Parathyroid adenoma (tissue), 2 donors: ENCODE data around the gene MRPL36.

ENCODE experiments used
- H2AFZ ChIP-seq: fragments of 300-600 bp; sonication (generic); one replicate; pipeline ENCODE4 v1.7.0; 2017; ENCODE audit warnings: antibody characterized with exemption, mild to moderate bottlenecking
- H3K27ac ChIP-seq: fragments of 300-600 bp; sonication (generic); one replicate; pipeline ENCODE4 v1.7.0; 2017
- H3K27me3 ChIP-seq: fragments of 300-600 bp; sonication (generic); one replicate; pipeline ENCODE4 v1.7.0; 2017; ENCODE audit warnings: low read length; ENCODE audit not compliant: control insufficient read depth, insufficient read depth
- H3K36me3 ChIP-seq: fragments of 300-600 bp; sonication (generic); one replicate; pipeline ENCODE4 v1.7.0; 2017; ENCODE audit warnings: low read length; ENCODE audit not compliant: control insufficient read depth, insufficient read depth
- H3K4me1 ChIP-seq: fragments of 300-600 bp; sonication (generic); one replicate; pipeline ENCODE4 v1.7.0; 2017; ENCODE audit warnings: control low read depth
- H3K4me2 ChIP-seq: fragments of 300-600 bp; sonication (generic); one replicate; pipeline ENCODE4 v1.7.0; 2017; ENCODE audit warnings: low read length
- H3K4me3 ChIP-seq: fragments of 300-600 bp; sonication (generic); one replicate; pipeline ENCODE4 v1.7.0; 2017; ENCODE audit warnings: low read depth, low read length
- H3K79me2 ChIP-seq: fragments of 300-600 bp; sonication (generic); one replicate; pipeline ENCODE4 v1.7.0; 2017; ENCODE audit warnings: control low read depth
- H3K9ac ChIP-seq: fragments of 300-600 bp; sonication (generic); one replicate; pipeline ENCODE4 v1.7.0; 2017; ENCODE audit warnings: mild to moderate bottlenecking
- H3K9me3 ChIP-seq: fragments of 300-600 bp; sonication (generic); one replicate; pipeline ENCODE4 v1.7.0; 2017; ENCODE audit warnings: low read length; ENCODE audit not compliant: control insufficient read depth
- TF ChIP-seq, protein P1 (sequence below): fragments of 300-600 bp; sonication (generic); IDR thresholded peaks from one replicate; pipeline ENCODE4 v1.7.0; 2017; ENCODE audit warnings: antibody characterized with exemption, mild to moderate bottlenecking
- donor health status: primary hyperparathyroidism.

Gene MRPL36

DNA sequence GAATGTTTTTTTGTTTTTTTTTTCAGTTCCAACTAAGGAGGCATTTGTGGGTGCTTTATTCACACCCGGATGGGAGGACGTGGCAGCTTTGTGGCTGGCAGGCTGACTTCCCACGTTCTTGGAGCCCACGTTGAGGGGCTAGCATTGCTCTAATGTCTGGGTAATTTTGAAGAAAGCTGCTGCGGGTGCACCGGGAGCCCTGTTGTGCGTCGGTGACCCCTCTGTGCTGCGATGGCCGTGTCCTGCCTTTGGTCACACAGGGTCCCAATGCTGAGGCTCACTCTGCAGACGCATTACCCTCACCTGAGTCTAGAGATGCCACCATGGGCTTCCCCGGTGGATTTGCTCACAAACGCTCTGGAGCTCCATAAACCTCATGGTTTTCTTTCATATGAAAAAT, 35.8 kb upstream of the MRPL36 start:
- Histone ChIP-seq H3K4me1 (no peaks in the 10 kb centered on the region), H3K27me3 (no peaks in the 10 kb centered on the region), H2AFZ (no peak overlapping the region), H3K79me2 (no peaks in the 10 kb centered on the region), H3K9me3 (no peaks in the 10 kb centered on the region), H3K9ac (no peak overlapping the region), H3K4me3 (no peak overlapping the region), H3K36me3 (no peaks in the 10 kb centered on the region), H3K27ac (no peak overlapping the region), H3K4me2 (no peak overlapping the region)
- TF ChIP-seq, protein P1, sequence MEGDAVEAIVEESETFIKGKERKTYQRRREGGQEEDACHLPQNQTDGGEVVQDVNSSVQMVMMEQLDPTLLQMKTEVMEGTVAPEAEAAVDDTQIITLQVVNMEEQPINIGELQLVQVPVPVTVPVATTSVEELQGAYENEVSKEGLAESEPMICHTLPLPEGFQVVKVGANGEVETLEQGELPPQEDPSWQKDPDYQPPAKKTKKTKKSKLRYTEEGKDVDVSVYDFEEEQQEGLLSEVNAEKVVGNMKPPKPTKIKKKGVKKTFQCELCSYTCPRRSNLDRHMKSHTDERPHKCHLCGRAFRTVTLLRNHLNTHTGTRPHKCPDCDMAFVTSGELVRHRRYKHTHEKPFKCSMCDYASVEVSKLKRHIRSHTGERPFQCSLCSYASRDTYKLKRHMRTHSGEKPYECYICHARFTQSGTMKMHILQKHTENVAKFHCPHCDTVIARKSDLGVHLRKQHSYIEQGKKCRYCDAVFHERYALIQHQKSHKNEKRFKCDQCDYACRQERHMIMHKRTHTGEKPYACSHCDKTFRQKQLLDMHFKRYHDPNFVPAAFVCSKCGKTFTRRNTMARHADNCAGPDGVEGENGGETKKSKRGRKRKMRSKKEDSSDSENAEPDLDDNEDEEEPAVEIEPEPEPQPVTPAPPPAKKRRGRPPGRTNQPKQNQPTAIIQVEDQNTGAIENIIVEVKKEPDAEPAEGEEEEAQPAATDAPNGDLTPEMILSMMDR = no peak

DNA sequence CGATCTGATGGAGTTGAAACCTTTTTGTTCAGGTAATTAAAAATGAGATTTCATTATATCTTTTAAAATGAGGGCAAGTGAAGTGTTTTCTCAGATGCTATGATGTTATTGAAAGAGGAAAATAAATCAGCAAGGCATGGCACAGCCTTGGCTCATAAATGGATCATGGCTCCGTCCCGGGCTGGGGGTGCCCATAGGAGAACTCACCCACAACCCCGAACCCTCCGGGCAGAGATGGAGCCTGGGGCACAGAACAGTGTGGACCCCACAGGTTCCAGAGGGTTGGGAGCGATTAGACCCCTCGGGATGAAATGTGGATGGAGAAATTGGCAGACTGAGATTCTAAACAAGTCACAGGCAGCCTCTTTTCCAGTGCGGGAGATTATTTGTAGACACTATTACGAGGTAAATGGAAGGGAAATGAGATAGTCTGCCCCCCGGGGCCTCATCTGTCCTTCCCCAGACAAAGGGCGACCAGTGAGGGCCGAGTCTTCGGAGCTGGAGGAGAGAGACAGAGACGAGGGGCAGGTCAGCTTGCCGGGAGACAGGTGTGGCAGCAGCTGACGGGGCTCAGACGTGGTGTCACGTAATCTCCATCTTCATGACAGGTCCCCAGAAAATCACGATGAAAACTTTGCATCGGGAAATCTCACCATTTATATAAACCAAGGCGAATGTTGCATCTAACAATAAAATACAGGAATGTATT, 35.2 kb upstream of the MRPL36 start:
- no peak overlapping the region for H3K4me3 ChIP-seq
- no peaks in the 10 kb centered on the region for H3K4me1 ChIP-seq
- no peak overlapping the region for H2AFZ ChIP-seq
- TF ChIP-seq, protein P1 = no peak
- no peak overlapping the region for H3K9ac ChIP-seq
- no peaks in the 10 kb centered on the region for H3K27me3 ChIP-seq
- H3K27ac ChIP-seq = no peak overlapping the region
- no peak overlapping the region for H3K4me2 ChIP-seq
- no peaks in the 10 kb centered on the region for H3K9me3 ChIP-seq
- no peaks in the 10 kb centered on the region for H3K79me2 ChIP-seq
- H3K36me3 ChIP-seq = no peaks in the 10 kb centered on the region

DNA sequence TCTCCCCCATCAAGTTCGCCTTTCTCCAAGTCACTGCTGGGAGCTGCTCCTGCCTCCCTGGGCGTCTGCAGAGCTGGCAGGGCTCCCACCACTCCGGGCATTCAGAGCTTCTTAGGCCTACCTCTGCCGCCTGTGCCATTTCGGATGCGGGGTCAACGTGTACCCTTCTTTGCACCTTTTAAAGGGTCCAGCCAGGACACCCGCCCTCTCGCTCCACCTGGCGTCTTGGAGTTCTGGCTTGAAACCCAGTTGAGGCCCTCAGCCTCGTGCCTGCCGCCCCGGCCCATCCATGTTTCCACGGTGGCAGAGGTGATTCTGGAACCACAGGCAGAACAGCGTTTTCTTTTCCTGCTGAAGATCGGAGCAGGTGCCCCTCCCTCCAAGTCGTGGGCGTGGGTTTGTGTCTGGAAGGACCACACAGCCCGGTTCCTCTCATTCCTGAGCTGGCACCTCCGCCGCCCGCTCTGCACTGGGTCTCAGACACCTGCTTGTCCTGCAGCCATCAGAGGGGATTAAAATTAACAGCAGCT, 34.5 kb upstream of the MRPL36 start:
- H3K4me2 ChIP-seq = no peak overlapping the region
- H2AFZ ChIP-seq = no peak overlapping the region
- H3K9ac ChIP-seq = no peak overlapping the region
- H3K27me3 ChIP-seq = no peaks in the 10 kb centered on the region
- no peak overlapping the region for H3K4me3 ChIP-seq
- TF ChIP-seq, protein P1 = no peak
- H3K9me3 ChIP-seq = no peaks in the 10 kb centered on the region
- no peak overlapping the region for H3K27ac ChIP-seq
- H3K36me3 ChIP-seq = no peaks in the 10 kb centered on the region
- H3K4me1 ChIP-seq = no peaks in the 10 kb centered on the region
- H3K79me2 ChIP-seq = no peaks in the 10 kb centered on the region

DNA sequence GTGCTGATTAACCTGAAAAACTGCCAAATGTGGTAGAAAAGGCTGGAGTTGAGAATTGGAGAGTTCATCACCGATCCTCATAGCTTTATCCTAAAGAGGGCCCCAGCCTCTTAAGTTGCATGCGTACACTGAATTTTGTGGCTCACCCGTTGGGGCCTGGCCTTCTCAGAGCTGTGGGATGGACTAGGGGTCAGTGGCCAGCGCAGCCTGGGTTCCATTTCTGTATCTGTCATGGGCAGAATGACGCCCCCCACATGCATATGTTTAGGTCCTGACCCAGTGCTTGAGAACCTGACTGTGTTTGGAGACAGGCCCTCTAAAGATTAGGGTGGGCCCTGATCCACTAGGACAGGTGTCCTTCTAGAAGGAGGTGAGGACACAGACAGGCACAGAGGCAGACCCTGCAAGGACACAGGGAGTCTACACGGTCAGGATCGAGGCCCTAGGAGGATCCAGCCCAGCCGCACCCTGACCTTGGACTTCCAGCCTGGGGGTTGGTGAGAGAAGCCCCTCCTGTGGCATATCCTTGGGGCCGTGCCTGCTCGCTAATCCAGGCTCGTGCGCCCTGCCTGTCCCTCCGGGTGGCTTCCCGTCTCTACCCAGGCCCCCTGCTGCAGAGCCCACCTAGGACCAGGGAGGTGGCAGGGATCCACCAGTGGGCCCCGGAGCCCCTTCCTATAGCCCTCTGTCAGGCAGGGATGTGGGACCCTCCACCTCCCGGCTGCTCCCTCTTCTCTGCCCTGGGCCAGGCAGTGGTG, 33.8 kb upstream of the MRPL36 start:
- Histone ChIP-seq H2AFZ (no peak overlapping the region), H3K79me2 (no peaks in the 10 kb centered on the region), H3K9ac (no peak overlapping the region), H3K9me3 (no peaks in the 10 kb centered on the region), H3K27ac (no peak overlapping the region), H3K36me3 (no peaks in the 10 kb centered on the region), H3K4me2 (no peak overlapping the region), H3K27me3 (no peaks in the 10 kb centered on the region), H3K4me3 (no peak overlapping the region), H3K4me1 (no peaks in the 10 kb centered on the region)
- TF ChIP-seq, protein P1 = no peak
